Measurements from ENCODE around the gene CSNK1A1.

GRCh38 chr5:149581931-149582768, 30.9 kb upstream of the CSNK1A1 start:
- peak; percentile 41 for TF ChIP-seq SIN3A (IDR thresholded peaks at IDR 0.05; ENCODE audit: low read depth)
- no peak for TF ChIP-seq EZH2 (IDR thresholded peaks at IDR 0.05)
- no peak for TF ChIP-seq EZH2phosphoT487 (IDR thresholded peaks at IDR 0.05; ENCODE audit: borderline replicate concordance)
